ENCODE data around the gene OR10G6.
"Not testable (repeated sequence)": the region's sequence is repeated elsewhere in the genome, so short reads cannot be mapped to it uniquely, and the experiment has no call there.

Gene OR10G6, protein sequence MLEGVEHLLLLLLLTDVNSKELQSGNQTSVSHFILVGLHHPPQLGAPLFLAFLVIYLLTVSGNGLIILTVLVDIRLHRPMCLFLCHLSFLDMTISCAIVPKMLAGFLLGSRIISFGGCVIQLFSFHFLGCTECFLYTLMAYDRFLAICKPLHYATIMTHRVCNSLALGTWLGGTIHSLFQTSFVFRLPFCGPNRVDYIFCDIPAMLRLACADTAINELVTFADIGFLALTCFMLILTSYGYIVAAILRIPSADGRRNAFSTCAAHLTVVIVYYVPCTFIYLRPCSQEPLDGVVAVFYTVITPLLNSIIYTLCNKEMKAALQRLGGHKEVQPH

DNA sequence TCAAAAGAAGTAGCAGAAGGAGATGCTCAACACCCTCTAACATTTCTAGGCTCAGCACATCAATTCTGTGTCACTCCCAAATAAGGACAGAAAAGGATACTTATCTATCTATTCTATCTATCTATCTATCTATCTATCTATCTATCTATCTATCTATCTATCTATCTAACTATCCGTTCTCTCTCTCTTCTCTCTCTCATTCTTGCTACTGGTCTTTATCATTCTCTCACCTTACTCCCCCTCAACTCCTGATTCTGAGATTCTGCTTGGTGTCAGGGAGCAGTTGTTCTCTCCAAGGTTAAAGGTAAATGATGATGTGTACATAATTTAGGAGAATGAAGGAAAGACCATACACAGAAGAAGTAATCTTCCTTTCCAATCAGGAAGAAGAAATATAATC is at the start of gene OR10G6:
Gene OR10G6, minus strand, starts transcription at position 43 of the 400 bp plus-strand sequence. Its CDS starts 0 bp downstream, at position 43.
- DNase-seq (ENCODE audit: low spot score): no peak

DNA sequence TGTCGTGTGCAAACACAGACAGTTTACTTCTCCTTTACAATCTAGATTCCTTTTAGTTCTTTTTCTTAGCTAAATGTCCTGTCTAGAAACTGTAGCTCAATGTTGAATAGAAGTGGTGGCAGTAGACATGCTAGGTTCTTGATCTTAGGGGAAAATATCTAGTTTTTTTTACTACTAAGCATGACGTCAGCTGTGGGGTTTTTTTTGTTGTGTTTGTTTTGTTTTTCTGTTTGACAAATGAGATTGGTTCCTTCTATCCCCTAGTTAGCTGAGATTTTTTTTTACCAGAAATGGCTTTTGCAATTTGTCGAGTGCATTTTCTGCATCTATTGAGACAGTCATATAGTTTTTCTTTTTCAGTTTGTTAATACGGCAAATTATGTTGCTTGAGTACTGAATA is 48.5 kb upstream of the OR10G6 start:
- no peak for DNase-seq (ENCODE audit: low spot score)

DNA sequence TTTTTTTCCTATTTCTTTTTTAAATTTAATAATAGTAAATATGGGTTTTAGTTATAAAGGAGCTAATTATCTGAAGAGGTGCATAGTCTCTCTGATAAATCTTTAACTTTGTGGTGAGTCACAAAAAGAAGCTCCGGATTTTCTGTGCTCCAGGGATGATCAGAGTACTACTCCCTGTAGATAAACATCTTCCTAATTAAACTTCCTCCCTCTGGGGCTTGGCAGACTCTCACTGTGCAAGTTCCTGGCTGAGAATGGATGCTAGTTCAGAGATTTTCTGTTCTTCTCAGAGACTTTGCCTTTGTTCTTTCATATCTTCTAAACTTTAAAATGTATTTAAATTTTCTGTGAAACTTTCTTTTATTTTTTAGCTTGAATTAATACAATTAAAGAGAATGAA is 46.3 kb upstream of the OR10G6 start, which contains the start of gene OR10G7:
Gene OR10G7, minus strand, starts transcription at position 72 of the 400 bp plus-strand sequence. CDS start 2,324 bp downstream, outside the sequence.
- DNase-seq (ENCODE audit: low spot score): no peak

DNA sequence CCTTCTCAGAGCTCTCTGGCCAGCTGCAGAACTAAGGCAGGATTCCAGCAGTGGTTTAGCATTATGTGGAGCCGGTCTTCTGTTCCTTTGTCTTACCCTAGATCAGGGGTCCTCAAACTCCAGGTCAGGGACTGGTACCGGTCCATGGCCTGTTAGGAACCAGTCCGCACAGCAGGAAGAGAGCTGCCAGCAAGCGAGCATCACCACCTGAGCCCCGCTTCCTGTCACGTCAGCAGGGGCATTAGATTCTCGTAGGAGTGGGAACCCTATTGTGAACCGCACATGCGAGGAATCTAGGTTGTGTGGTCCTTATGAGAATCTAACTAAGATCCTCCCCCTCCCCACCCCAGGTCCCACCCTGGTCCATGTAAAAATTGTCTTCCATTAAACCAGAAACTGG is 44.6 kb upstream of the OR10G6 start:
- no peak for DNase-seq (ENCODE audit: low spot score)

DNA sequence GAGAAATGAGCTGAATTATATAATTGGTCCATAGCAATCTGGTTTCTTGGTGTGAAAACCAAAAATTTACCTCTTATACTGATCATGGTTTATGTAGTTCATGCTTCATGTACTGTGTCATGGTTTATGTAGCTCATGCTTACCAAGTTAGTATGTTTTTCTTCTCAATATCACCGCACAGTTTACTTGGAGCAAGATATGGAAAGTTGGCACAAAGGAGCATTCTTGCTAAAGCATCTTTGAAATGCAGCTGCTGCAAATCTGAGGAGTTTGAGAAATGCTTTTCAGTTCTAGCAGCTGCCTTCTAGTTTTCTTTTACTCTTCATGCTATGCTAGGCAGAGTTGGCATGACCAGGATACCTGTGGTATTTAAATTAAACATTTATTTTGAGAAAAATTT is 41.7 kb upstream of the OR10G6 start:
- no peak for DNase-seq (ENCODE audit: low spot score)

DNA sequence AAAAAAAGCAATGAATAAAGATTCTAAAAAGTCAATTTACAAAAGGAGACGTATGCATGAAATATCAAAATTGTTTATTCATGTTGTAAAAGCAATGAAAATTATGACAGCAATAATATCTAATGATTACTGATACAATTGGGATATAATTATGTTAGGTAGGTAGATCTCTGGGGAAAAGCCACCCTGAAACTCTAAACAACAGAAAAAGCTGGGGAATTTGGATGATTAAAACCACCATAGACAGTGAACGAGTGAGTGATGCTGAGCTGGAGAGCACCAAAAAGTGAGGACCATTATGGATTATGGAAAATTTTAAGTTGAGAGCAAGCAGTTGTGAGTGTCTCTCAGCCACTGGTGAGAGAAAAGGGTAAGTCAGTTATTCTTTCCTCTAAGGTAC is 31.5 kb upstream of the OR10G6 start, which contains the start of gene OR10G8:
Gene OR10G8, plus strand, starts transcription at position 301 of the 400 bp plus-strand sequence. CDS start 2,825 bp downstream, outside the sequence.
- DNase-seq (ENCODE audit: low spot score): no peak

DNA sequence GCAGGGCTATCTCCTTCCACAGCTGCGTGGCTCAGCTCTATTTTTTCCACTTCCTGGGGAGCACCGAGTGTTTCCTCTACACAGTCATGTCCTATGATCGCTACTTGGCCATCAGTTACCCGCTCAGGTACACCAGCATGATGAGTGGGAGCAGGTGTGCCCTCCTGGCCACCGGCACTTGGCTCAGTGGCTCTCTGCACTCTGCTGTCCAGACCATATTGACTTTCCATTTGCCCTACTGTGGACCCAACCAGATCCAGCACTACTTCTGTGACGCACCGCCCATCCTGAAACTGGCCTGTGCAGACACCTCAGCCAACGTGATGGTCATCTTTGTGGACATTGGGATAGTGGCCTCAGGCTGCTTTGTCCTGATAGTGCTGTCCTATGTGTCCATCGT is 20.9 kb upstream of the OR10G6 start:
- not testable (repeated sequence) for DNase-seq (ENCODE audit: low spot score)

DNA sequence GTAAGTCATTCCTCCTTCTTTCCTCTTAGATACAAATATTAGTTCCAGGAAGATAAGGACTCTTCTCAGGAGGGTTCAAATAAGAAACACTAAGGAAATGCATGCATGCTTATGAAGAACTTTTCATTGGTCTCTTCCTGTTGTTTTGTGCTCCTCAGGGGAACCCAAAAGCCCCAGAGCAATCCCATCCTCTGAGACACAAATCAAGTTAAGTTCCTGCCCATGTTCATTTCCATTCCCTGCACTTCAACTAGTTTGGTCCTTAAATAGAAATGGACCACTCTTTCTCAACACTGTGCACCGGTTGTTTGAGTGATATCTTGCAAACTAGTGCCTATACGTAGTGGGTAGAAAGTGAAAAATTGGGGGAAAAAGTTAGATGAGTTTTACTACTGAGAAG is 17.7 kb upstream of the OR10G6 start, which contains the start of gene OR10G4:
Gene OR10G4, plus strand, starts transcription at position 301 of the 400 bp plus-strand sequence. CDS start 2,578 bp downstream, outside the sequence.
- no peak for DNase-seq (ENCODE audit: low spot score)

DNA sequence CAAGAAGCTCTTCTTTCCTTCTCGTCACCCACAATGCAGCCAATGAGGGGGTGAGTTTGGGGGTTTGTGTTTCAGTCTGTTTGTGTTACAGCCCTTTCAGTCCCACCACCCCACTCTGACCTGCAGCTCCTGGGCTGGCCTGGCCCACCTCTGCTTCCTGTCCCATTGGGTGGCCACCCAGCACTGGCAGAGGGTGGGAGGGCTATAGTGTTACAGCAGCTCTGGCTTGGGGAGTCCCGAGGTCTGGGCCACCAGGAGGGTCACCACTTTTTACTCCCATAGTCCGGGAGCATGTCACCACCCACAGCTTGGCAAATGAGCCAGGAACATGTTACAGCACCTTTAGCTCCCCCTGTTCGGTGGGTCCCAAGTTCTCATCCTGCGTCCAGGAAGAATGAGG is 15.7 kb downstream of the OR10G6 start:
- no peak for DNase-seq (ENCODE audit: low spot score)

DNA sequence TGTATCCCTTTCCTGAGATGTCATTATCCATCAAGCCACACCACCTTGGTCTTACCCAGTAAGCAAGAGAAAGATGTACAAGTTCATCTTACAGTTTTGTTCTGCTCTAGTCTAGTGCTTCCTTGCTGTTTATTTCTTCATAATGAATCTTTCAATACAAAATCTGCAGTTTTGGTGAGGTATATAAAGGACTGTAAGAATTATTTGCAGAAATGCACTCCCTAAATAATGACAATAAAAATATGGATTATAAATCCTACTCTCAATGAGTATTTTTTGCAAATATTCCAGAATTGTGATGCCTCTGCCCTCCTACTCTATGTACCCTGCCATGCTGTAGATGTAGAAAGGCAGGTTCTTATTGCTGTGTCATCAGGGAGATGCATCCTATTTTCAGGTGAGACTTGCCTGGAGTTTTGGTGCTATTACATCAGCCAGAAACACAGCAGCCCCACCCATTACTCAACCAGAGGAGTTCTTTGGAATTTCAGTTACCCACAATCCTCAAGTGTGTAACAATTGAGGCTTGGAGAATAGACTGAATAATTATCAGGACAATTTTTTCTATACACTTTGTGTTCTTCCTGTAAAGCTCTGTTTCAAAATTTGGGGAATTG is 17.1 kb downstream of the OR10G6 start, which contains the start of gene OR10S1:
Gene OR10S1, minus strand, starts transcription at position 51 of the 617 bp plus-strand sequence. CDS start 117 bp downstream, outside the sequence.
- no peak for DNase-seq (ENCODE audit: low spot score)

DNA sequence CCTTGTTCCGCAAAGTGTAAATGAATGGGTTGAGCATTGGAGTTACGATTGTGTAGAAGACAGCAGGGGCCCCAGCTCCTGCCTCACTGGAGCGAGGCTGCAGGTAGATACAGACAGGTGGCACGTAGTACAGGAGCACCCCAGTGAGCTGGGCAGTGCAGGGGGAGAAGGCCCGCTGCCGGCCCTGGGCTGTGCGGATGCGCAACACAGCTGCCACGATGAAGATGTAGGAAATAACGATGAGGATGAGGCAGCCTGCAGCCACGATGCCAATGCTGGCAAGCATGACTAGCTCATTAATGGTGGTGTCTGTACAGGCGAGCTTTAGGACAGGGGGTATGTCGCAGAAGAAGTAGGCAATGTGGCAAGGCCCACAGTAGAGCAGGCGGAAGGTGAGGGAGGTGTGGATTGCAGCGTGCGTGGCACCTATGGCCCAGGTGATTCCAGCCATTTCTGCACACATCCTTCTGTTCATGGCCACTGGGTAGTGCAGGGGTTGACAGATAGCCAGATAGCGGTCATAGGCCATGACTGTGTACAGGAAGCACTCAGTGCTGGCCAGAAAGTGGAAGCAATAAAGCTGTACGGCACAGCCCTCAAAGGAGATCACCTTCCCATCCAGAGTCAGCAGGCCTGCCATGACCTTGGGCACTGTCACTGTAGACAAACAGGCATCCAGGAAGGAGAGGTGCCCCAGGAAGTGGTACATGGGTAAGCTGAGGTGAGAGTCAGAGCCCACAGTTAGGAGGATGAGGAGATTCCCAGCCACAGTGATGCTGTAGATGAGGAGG is 18.0 kb downstream of the OR10G6 start:
- DNase-seq (ENCODE audit: low spot score): no peak

DNA sequence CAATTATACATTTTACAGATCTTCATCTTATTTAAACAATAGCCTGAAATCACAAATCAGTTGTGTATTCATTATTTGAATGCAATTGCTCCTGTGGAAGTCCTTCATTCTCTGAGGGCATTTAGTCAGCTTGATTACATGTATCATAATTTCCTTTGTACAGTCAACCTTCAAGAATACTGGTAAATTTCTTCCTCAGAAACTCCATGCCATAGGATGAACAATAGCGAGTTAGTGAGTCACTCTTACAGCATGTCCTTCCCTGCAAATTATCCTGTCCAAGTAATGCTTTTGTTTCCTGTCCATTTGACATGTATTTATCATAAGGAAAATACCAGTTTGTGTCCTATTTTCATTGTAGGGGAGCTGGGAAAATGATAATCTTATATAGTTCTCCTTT is 21.1 kb downstream of the OR10G6 start:
- peak; percentile 37 for DNase-seq (ENCODE audit: low spot score)

DNA sequence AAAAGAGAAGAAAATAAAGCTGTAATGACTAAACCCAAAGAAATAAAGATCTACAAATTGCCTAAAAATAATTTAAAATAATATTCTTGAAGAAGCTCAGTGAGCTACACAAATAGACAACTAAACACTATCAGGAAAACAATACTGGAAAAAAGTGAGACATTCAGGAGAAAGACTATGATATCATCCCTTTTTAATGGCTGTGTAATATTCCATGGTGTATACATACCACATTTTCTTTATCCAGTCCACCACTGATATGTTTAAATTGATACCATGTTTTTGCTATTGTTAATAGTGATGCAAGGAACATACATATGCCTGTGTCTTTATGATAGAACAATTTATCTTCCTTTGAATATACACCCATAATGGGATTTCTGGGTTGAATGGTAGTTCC is 38.2 kb downstream of the OR10G6 start:
- no peak for DNase-seq (ENCODE audit: low spot score)

DNA sequence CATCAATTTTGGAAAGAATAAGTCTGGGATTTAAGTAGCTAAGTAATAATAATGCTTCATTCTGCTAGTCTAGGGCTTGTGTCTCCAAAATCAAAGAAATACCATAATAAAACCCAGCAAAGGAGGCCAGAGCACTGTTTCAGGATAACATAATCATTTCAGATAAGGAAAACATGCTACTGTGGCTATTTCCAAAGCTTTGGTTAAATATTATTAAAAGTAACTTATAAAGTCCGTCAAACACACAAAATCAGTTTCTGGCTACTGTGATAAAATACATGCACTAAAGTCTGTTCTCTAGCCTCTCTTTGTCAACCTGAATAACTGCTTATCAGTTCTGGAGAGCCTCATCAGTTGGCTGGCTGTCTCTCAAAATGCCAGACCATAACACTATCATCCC is 49.8 kb downstream of the OR10G6 start:
- DNase-seq (ENCODE audit: low spot score): no peak

Measured in AG20443 (cell line).